Vagina (tissue), 2 donors: ENCODE data around the gene FANK1. TPM values are rescaled to one million over a fixed set of nuclear protein-coding genes. Genes with fewer than 3 reads are reported as not detected.

Experiments
- DNase-seq, 2 donors: peaks; one replicate each; pipeline ENCODE4 v3.0.0-alpha.2; 2017; ENCODE audit errors: extremely low spot score in 2 of 2
- H3K27ac ChIP-seq: fragments of 200-600 bp; sonication (generic); one replicate; pipeline ENCODE4 v1.5.1; 2019
- H3K27me3 ChIP-seq: fragments of 200-600 bp; sonication (generic); one replicate; pipeline ENCODE4 v1.5.1; 2019
- H3K36me3 ChIP-seq, 2 donors: fragments of 200-600 bp; sonication (generic); one replicate each; pipeline ENCODE4 v1.5.1; 2017 to 2019
- H3K4me1 ChIP-seq: fragments of 200-600 bp; sonication (generic); one replicate; pipeline ENCODE4 v1.5.1; 2019
- H3K4me3 ChIP-seq, 2 donors: fragments of 200-600 bp; sonication (generic); 1 replicate in 1 of 2; 2 replicates in 1 of 2; pipeline ENCODE4 v1.5.1; 2016 to 2019
- H3K9me3 ChIP-seq: fragments of 200-600 bp; sonication (generic); one replicate; pipeline ENCODE4 v1.5.1; 2019
- CTCF ChIP-seq, 3 experiments: fragments of 450-650 bp in 2 of 3; fragments of 200-600 bp in 1 of 3; sonication (generic) in 1 of 3; IDR thresholded peaks; one replicate each; pipeline ENCODE4 v1.5.1; 2017 to 2019; ENCODE audit warnings: antibody characterized with exemption in 3 of 3, mild to moderate bottlenecking in 2 of 3, moderate library complexity in 2 of 3
- POLR2A ChIP-seq, 2 donors: fragments of 450-650 bp; IDR thresholded peaks; one replicate each; pipeline ENCODE4 v1.6.1; 2017; ENCODE audit warnings: antibody characterized with exemption in 2 of 2, mild to moderate bottlenecking in 2 of 2, moderate library complexity in 2 of 2
- POLR2AphosphoS5 ChIP-seq, 2 donors: sonication (generic); formaldehyde crosslinking; IDR thresholded peaks; one replicate each; pipeline ENCODE4 v1.9.0; 2017; ENCODE audit warnings: antibody characterized with exemption in 2 of 2, mild to moderate bottlenecking in 2 of 2, low read depth in 1 of 2; ENCODE audit not compliant: insufficient read depth in 1 of 2
- intact Hi-C: fragments of 100-400 bp; cut with DNase I; formaldehyde crosslinking; loops from one replicate; pipeline ENCODE4 v1.15.1; 2023
- total RNA-seq: library from RNA; depleted of rRNA; stranded (reverse); fragments of >200 nt; gene quantifications from one replicate; pipeline ENCODE4 v1.2.3, GENCODE V29; 2016

The FANK1 gene
- total RNA-seq, 1 donor from 2014 or later, result 6.6 TPM

DNA sequence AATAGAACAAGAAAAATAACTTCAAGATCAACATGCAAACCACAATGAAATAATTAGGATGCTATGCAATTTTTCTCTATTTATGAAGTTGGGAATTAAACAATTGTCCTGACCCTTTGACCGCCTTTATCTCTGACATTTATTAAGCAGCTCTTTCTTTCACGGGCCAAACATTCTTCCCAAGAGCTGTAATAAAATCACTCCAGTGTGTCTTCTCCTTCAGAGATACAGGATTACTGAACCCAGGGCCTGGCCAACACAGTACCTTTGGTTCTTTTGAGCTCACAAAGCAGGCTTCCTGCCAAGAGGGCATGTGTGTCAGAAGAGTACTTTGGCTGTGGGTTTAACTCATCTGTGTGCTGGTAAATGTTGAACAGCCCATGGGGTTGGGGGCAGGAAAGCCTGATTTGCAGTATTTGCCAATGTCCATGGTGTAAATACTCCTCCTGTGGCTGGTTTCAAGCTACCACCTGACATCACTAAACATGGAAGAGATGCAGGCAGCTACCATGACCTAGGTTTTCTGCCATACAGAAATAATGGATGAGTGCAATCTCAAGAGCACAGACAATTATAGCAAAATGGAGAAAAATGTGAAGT, 121.7 kb downstream of the FANK1 start:
- H3K4me3 ChIP-seq, result no peak overlapping the region
- H3K36me3 ChIP-seq, result no peaks in the 10 kb centered on the region
- no peaks in the 10 kb centered on the region for H3K4me1 ChIP-seq
- TF ChIP-seq POLR2A (IDR thresholded peaks at IDR 0.05) (no peak), CTCF (IDR thresholded peaks at IDR 0.05) (no peak), POLR2AphosphoS5 (IDR thresholded peaks at IDR 0.05; ENCODE audit: insufficient read depth in 1 of 2, low read depth in 1 of 2) (no peak)
- no peaks in the 10 kb centered on the region for H3K27me3 ChIP-seq
- no peak for DNase-seq
- intact Hi-C loops, result no loop called here
- H3K9me3 ChIP-seq, result no peaks in the 10 kb centered on the region
- no peak overlapping the region for H3K27ac ChIP-seq

- Histone ChIP-seq H3K27ac (no peak overlapping the region), H3K4me3 (no peak overlapping the region), H3K4me1 (no peaks in the 10 kb centered on the region), H3K27me3 (no peaks in the 10 kb centered on the region), H3K9me3 (no peaks in the 10 kb centered on the region), H3K36me3 (no peaks in the 10 kb centered on the region)
- TF ChIP-seq POLR2A (IDR thresholded peaks at IDR 0.05), result no peak
- no peak for TF ChIP-seq POLR2AphosphoS5 (IDR thresholded peaks at IDR 0.05; ENCODE audit: insufficient read depth in 1 of 2, low read depth in 1 of 2)
- no peak for TF ChIP-seq CTCF (IDR thresholded peaks at IDR 0.05)
- intact Hi-C loops, result no loop called here
- no peak for DNase-seq
These were observed 125.6 kb downstream of the FANK1 start for GRCh38 chr10:126021833-126022500.

DNA sequence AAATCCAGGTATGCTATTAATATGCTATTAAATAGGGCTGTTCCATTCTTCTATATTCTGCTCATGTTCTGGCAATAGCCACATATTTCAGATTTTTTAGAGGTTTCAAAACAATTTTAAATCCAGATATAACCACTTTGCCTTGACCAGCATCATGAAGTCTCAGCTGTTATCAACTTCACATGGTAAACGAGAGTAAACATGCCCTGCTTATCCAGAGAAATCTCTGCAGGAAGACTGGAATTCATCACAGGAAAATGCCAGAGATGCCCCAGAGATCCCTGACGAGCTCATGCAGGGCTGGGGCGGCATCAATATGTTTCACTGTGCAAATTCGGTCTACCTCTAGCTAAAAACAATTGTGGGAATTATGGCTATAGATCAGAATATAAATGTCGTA, 126.5 kb downstream of the FANK1 start:
- no peaks in the 10 kb centered on the region for H3K36me3 ChIP-seq
- H3K27ac ChIP-seq, result no peak overlapping the region
- H3K4me3 ChIP-seq, result no peak overlapping the region
- H3K4me1 ChIP-seq, result no peaks in the 10 kb centered on the region
- intact Hi-C loops, result no loop called here
- no peak for DNase-seq
- no peaks in the 10 kb centered on the region for H3K27me3 ChIP-seq
- H3K9me3 ChIP-seq, result no peaks in the 10 kb centered on the region
- TF ChIP-seq POLR2A (IDR thresholded peaks at IDR 0.05), result no peak
- no peak for TF ChIP-seq POLR2AphosphoS5 (IDR thresholded peaks at IDR 0.05; ENCODE audit: insufficient read depth in 1 of 2, low read depth in 1 of 2)
- no peak for TF ChIP-seq CTCF (IDR thresholded peaks at IDR 0.05)

- Histone ChIP-seq H3K36me3 (no peaks in the 10 kb centered on the region), H3K27ac (no peak overlapping the region), H3K4me1 (no peaks in the 10 kb centered on the region), H3K4me3 (no peak overlapping the region), H3K9me3 (no peaks in the 10 kb centered on the region), H3K27me3 (no peaks in the 10 kb centered on the region)
- intact Hi-C loops, result no loop called here
- TF ChIP-seq CTCF (IDR thresholded peaks at IDR 0.05), result no peak
- no peak for TF ChIP-seq POLR2A (IDR thresholded peaks at IDR 0.05)
- TF ChIP-seq POLR2AphosphoS5 (IDR thresholded peaks at IDR 0.05; ENCODE audit: insufficient read depth in 1 of 2, low read depth in 1 of 2), result no peak
- no peak for DNase-seq
These were observed 131.3 kb downstream of the FANK1 start for GRCh38 chr10:126027692-126028091.

DNA sequence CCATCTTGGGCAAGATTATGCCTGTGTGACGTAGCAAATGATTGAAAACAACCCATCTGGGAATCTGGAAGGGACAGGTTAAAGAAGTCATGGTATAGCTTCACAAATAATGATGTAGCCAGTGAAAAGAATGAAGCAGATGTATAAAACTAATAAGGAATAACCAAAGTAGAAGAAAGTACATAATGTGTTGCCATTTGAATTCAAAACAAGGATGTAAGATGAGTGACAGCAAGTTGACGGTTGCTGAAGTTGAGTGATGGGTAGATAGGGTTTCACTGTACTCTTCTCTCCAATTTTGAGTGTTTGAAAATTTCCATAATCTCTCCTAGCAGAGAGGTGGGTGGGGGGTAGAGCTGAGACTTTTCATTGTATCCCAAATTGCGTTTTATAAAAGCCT, 133.6 kb downstream of the FANK1 start:
- Histone ChIP-seq H3K36me3 (no peaks in the 10 kb centered on the region), H3K9me3 (no peaks in the 10 kb centered on the region), H3K27ac (no peak overlapping the region), H3K4me3 (no peak overlapping the region), H3K27me3 (no peaks in the 10 kb centered on the region), H3K4me1 (no peaks in the 10 kb centered on the region)
- no peak for DNase-seq
- intact Hi-C loops, result no loop called here
- TF ChIP-seq CTCF (IDR thresholded peaks at IDR 0.05) (no peak), POLR2A (IDR thresholded peaks at IDR 0.05) (no peak), POLR2AphosphoS5 (IDR thresholded peaks at IDR 0.05; ENCODE audit: insufficient read depth in 1 of 2, low read depth in 1 of 2) (no peak)
